GM10248 (cell line): ENCODE measurements around the gene UBE2V1.

Source experiments
- CTCF ChIA-PET: fragments of 300-600 bp; sonication (Branson Sonifier 250); formaldehyde crosslinking; extraction: SDS; loops from one replicate; lab custom pipeline; 2021; ENCODE audit warnings: antibody characterized with exemption; lab: Yijun Ruan, JAX
- POLR2A ChIA-PET: fragments of 350-650 bp; sonication (Branson Sonifier 250); formaldehyde crosslinking; extraction: SDS; loops from one replicate; lab custom pipeline; 2020; ENCODE audit warnings: antibody characterized with exemption; lab: Yijun Ruan, JAX
- DNase-seq: peaks from one replicate; pipeline ENCODE4 v3.0.0; 2012; ENCODE audit errors: extremely low spot score
- TF ChIP-seq, protein P1 (sequence below): IDR thresholded peaks from 2 replicates; pipeline ENCODE4 v1.5.1; 2012; ENCODE audit warnings: mild to moderate bottlenecking, low read depth; ENCODE audit errors: extremely low read depth, missing control alignments, control extremely low read depth

Gene UBE2V1

GRCh38 chr20:50050214-50050613 lies 62.7 kb downstream of the UBE2V1 start:
- ChIA-PET CTCF (no interaction called here), POLR2A (no interaction called here)
- TF ChIP-seq, protein P1, sequence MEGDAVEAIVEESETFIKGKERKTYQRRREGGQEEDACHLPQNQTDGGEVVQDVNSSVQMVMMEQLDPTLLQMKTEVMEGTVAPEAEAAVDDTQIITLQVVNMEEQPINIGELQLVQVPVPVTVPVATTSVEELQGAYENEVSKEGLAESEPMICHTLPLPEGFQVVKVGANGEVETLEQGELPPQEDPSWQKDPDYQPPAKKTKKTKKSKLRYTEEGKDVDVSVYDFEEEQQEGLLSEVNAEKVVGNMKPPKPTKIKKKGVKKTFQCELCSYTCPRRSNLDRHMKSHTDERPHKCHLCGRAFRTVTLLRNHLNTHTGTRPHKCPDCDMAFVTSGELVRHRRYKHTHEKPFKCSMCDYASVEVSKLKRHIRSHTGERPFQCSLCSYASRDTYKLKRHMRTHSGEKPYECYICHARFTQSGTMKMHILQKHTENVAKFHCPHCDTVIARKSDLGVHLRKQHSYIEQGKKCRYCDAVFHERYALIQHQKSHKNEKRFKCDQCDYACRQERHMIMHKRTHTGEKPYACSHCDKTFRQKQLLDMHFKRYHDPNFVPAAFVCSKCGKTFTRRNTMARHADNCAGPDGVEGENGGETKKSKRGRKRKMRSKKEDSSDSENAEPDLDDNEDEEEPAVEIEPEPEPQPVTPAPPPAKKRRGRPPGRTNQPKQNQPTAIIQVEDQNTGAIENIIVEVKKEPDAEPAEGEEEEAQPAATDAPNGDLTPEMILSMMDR = no peak
- DNase-seq = no peak

GRCh38 chr20:50049442-50050026 lies 63.4 kb downstream of the UBE2V1 start:
- ChIA-PET POLR2A (no interaction called here), CTCF (interaction anchor here (1.4 to 1.6 kb wide), 2 partner anchors 12 to 22 kb away, joined by 4 to 7 read pairs; no protein-coding TSS in a partner anchor)
- no peak for DNase-seq
- TF ChIP-seq, protein P1 = no peak

- TF ChIP-seq, protein P1 = no peak
- no peak for DNase-seq
- ChIA-PET POLR2A (no interaction called here), CTCF (interaction anchor here (0.8 to 1.6 kb wide), 3 partner anchors 11 to 69 kb away, joined by 3 to 7 read pairs (median 4); no protein-coding TSS in a partner anchor)
Measured at GRCh38 chr20:50048420-50049166, 64.4 kb downstream of the UBE2V1 start.

DNA sequence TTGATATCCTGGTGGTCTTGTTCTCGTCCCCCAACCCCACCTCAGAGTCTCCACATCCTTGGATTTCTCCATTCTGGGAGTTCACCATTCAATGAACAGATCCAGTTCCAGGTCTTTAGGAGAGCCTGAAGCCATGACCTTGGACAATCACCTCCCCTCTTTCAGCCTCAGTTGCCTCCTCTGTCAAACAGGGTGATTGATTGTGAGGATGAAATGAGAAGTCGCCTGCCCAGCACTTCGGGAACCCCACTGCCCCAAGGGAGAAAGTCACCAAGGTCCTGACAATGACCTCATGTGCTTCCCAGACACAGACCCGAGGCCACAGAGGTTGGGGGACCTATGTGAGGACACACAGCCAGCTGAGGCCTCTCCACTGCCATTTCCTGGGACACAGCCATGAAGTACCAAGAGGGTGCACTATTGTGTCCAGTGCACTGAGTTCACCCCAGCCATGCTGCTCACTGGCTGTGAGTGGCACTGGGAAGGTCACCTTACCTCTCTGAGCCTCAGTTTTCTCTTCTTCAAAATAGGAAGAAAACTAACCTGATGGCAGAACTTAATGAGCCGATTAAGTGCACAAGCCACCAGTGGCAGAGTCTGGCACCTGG lies 68.5 kb downstream of the UBE2V1 start:
- ChIA-PET CTCF (interaction anchor here (3.5 kb wide), 1 partner anchor 26 kb away, joined by 26 read pairs; no protein-coding TSS in a partner anchor), POLR2A (no interaction called here)

GRCh38 chr20:50043573-50044352 lies 69.2 kb downstream of the UBE2V1 start:
- DNase-seq = no peak
- CTCF ChIA-PET = no interaction called here
- POLR2A ChIA-PET = no interaction called here
- TF ChIP-seq, protein P1 = no peak

More for the DNA sequence above, 68.5 kb downstream of the UBE2V1 start:
- DNase-seq = no peak
- TF ChIP-seq, protein P1 = no peak
